Caki2 (cell line): ENCODE data around the gene ATP6V0C. TPM values are rescaled to one million over a fixed set of nuclear protein-coding genes. Genes with fewer than 3 reads are reported as not detected.

Experiments
- DNase-seq: peaks from one replicate; pipeline ENCODE4 v3.0.0-alpha.2; 2015; ENCODE audit warnings: low read depth
- in situ Hi-C: cut with HindIII; loops from 2 replicates; pipeline ENCODE4 v1.10.0; 2016; ENCODE audit warnings: low sequenced_read_pairs, low pct_unique_long_range_greater_than_20kb, mixed read lengths
- total RNA-seq: library from RNA; depleted of rRNA; stranded (reverse); fragments of >200 nt; shearing (Covaris generic); gene quantifications from 2 replicates; pipeline ENCODE4 v1.2.3, GENCODE V29; 2014; ENCODE audit warnings: low replicate concordance

The ATP6V0C gene
- total RNA-seq, 1 experiment from 2014 or later: 27.8 TPM

GRCh38 chr16:2518823-2519710 lies 5.3 kb downstream of the ATP6V0C start:
- in situ Hi-C loops: loop anchor here (25.0 kb wide), 1 partner anchor 482 kb away; the partner anchor contains the start of genes NHERF2, NTHL1 and TSC2
- no peak for DNase-seq

GRCh38 chr16:2519711-2520080 lies 5.9 kb downstream of the ATP6V0C start:
- DNase-seq: no peak
- in situ Hi-C loops: loop anchor here (25.0 kb wide), 1 partner anchor 482 kb away; the partner anchor contains the start of genes NHERF2, NTHL1 and TSC2

GRCh38 chr16:2520097-2520783 lies 6.5 kb downstream of the ATP6V0C start, which contains the start of gene AMDHD2:
AMDHD2 (plus strand) TSS chr16:2520371; CDS start chr16:2520459, 88 bp downstream.
- peak; percentile 83 for DNase-seq
- in situ Hi-C loops: loop anchor here (25.0 kb wide), 1 partner anchor 483 kb away; the partner anchor contains the start of genes NHERF2, NTHL1 and TSC2

- no peak for DNase-seq
- in situ Hi-C loops: loop anchor here (25.0 kb wide), 1 partner anchor 484 kb away; the partner anchor contains the start of genes NHERF2, NTHL1 and TSC2
Measured at GRCh38 chr16:2520784-2521531, 7.2 kb downstream of the ATP6V0C start.

GRCh38 chr16:2523801-2524231 lies 10.1 kb downstream of the ATP6V0C start:
- in situ Hi-C loops: loop anchor here (25.0 kb wide), 1 partner anchor 487 kb away; the partner anchor contains the start of genes NHERF2, NTHL1 and TSC2
- DNase-seq: no peak

- in situ Hi-C loops: loop anchor here (25.0 kb wide), 1 partner anchor 487 kb away; the partner anchor contains the start of genes NHERF2, NTHL1 and TSC2
- DNase-seq: no peak
Measured at GRCh38 chr16:2524339-2524938, 10.7 kb downstream of the ATP6V0C start.

- DNase-seq: no peak
- in situ Hi-C loops: no loop called here
Measured at GRCh38 chr16:2526135-2526534, 12.4 kb downstream of the ATP6V0C start.

- no peak for DNase-seq
- in situ Hi-C loops: no loop called here
Measured at GRCh38 chr16:2527071-2527783, 13.5 kb downstream of the ATP6V0C start.

GRCh38 chr16:2527784-2528100 lies 14.0 kb downstream of the ATP6V0C start:
- DNase-seq: no peak
- in situ Hi-C loops: no loop called here

- DNase-seq: no peak
- in situ Hi-C loops: no loop called here
Measured at GRCh38 chr16:2528161-2529060, 14.7 kb downstream of the ATP6V0C start.

- no peak for DNase-seq
- in situ Hi-C loops: no loop called here
Measured at GRCh38 chr16:2529061-2529931, 15.5 kb downstream of the ATP6V0C start.

GRCh38 chr16:2529961-2530628 lies 16.3 kb downstream of the ATP6V0C start:
- no peak for DNase-seq
- in situ Hi-C loops: no loop called here

- DNase-seq: no peak
- in situ Hi-C loops: no loop called here
Measured at GRCh38 chr16:2530629-2531318, 17.0 kb downstream of the ATP6V0C start.

GRCh38 chr16:2531371-2531695 lies 17.6 kb downstream of the ATP6V0C start, which contains the start of gene CEMP1:
CEMP1 (minus strand) TSS chr16:2531408; CDS start chr16:2531073, 335 bp downstream.
- DNase-seq: no peak
- in situ Hi-C loops: no loop called here
